SJSA1 (cell line): Measurements from ENCODE around the gene ZFHX2. TPM values are rescaled to one million over a fixed set of nuclear protein-coding genes. Genes with fewer than 3 reads are reported as not detected.

Experiments
- DNase-seq, 2 experiments: peaks; one replicate each; pipeline ENCODE4 v3.0.0-alpha.2; 2015 to 2020; ENCODE audit warnings: low spot score in 2 of 2, low read depth in 1 of 2
- H3K27ac ChIP-seq: fragments of 250-450 bp; sonication (Bioruptor Pico); 2 replicates; pipeline ENCODE4 v1.5.1; 2020; ENCODE audit warnings: mild to moderate bottlenecking, moderate library complexity
- H3K27me3 ChIP-seq: fragments of 250-450 bp; sonication (Bioruptor Pico); replicated peaks from 2 replicates; pipeline ENCODE4 v1.5.1; 2020; ENCODE audit warnings: mild to moderate bottlenecking, moderate library complexity
- H3K36me3 ChIP-seq: fragments of 250-450 bp; sonication (Bioruptor Pico); 2 replicates; pipeline ENCODE4 v1.5.1; 2020; ENCODE audit warnings: mild to moderate bottlenecking
- H3K4me1 ChIP-seq: fragments of 250-450 bp; sonication (Bioruptor Pico); replicated peaks from 2 replicates; pipeline ENCODE4 v1.6.1; 2021; ENCODE audit warnings: mild to moderate bottlenecking
- H3K4me3 ChIP-seq: fragments of 250-450 bp; sonication (Bioruptor Pico); 2 replicates; pipeline ENCODE4 v1.5.1; 2020; ENCODE audit warnings: mild to moderate bottlenecking
- H3K9me3 ChIP-seq: fragments of 250-450 bp; sonication (Bioruptor Pico); replicated peaks from 2 replicates; pipeline ENCODE4 v1.5.1; 2020; ENCODE audit warnings: mild to moderate bottlenecking
- total RNA-seq: library from RNA; depleted of rRNA; stranded (reverse); fragments of >200 nt; shearing (Covaris generic); gene quantifications from 2 replicates; pipeline ENCODE4 v1.2.3, GENCODE V29; 2014

The ZFHX2 gene
- total RNA-seq, 1 experiment from 2014 or later = not detected

GRCh38 chr14:23559010-23559925 is 7.7 kb upstream of the ZFHX2 start:
- Histone ChIP-seq H3K4me1 (peaks cover 9% of the 10 kb centered on the region), H3K27ac (no peak overlapping the region), H3K36me3 (no peaks in the 10 kb centered on the region; the same call in 1 of the 2 replicates), H3K27me3 (no peaks in the 10 kb centered on the region), H3K9me3 (no peaks in the 10 kb centered on the region), H3K4me3 (no peak overlapping the region)
- peak in 1 of 2 experiments; percentile 58 for DNase-seq

GRCh38 chr14:23558346-23559009 is 6.9 kb upstream of the ZFHX2 start:
- no peaks in the 10 kb centered on the region; the same call in 1 of the 2 replicates for H3K36me3 ChIP-seq
- no peak overlapping the region for H3K27ac ChIP-seq
- no peaks in the 10 kb centered on the region for H3K9me3 ChIP-seq
- H3K27me3 ChIP-seq = no peaks in the 10 kb centered on the region
- peaks cover 9% of the 10 kb centered on the region for H3K4me1 ChIP-seq
- DNase-seq = no peak
- H3K4me3 ChIP-seq = no peak overlapping the region

- Histone ChIP-seq H3K27ac (no peak overlapping the region), H3K36me3 (no peaks in the 10 kb centered on the region; the same call in 1 of the 2 replicates), H3K4me1 (peaks cover 9% of the 10 kb centered on the region), H3K27me3 (no peaks in the 10 kb centered on the region), H3K9me3 (no peaks in the 10 kb centered on the region), H3K4me3 (no peak overlapping the region)
- no peak for DNase-seq
These were observed 6.4 kb upstream of the ZFHX2 start for GRCh38 chr14:23557946-23558345.

- Histone ChIP-seq H3K9me3 (no peaks in the 10 kb centered on the region), H3K36me3 (no peaks in the 10 kb centered on the region; the same call in 1 of the 2 replicates), H3K4me3 (no peak overlapping the region), H3K27me3 (no peaks in the 10 kb centered on the region), H3K4me1 (peaks cover 9% of the 10 kb centered on the region), H3K27ac (no peak overlapping the region)
- no peak for DNase-seq
These were observed 6.0 kb upstream of the ZFHX2 start for GRCh38 chr14:23557521-23557920.

- H3K4me3 ChIP-seq = peak overlapping the region; percentile 74
These were observed 5.3 kb upstream of the ZFHX2 start for GRCh38 chr14:23556700-23557440.

GRCh38 chr14:23555882-23556699 is 4.5 kb upstream of the ZFHX2 start, which contains the start of gene THTPA:
TSS of gene THTPA (plus strand) at chr14:23556271. CDS start at chr14:23556758, 487 bp downstream.
- H3K9me3 ChIP-seq = no peaks in the 10 kb centered on the region
- peaks cover 9% of the 10 kb centered on the region for H3K27me3 ChIP-seq
- peak within 1 kb of the TSS; percentile 74 for H3K4me3 ChIP-seq
- H3K36me3 ChIP-seq = no peaks in the 10 kb centered on the region; the same call in 1 of the 2 replicates
- peak; percentile 90 to 93 for DNase-seq
- H3K4me1 ChIP-seq = peaks cover 16% of the 10 kb centered on the region
- H3K27ac ChIP-seq = peak within 1 kb of the TSS; percentile 75

More at GRCh38 chr14:23556700-23557440, 5.3 kb upstream of the ZFHX2 start:
- Histone ChIP-seq H3K9me3 (no peaks in the 10 kb centered on the region), H3K4me1 (peaks cover 9% of the 10 kb centered on the region), H3K27ac (no peak overlapping the region), H3K36me3 (no peaks in the 10 kb centered on the region; the same call in 1 of the 2 replicates), H3K27me3 (peaks cover 1% of the 10 kb centered on the region)
- DNase-seq = no peak

GRCh38 chr14:23555533-23555881 is 3.9 kb upstream of the ZFHX2 start:
- no peaks in the 10 kb centered on the region for H3K9me3 ChIP-seq
- H3K4me3 ChIP-seq = peak overlapping the region; percentile 74
- H3K4me1 ChIP-seq = peaks cover 17% of the 10 kb centered on the region
- H3K36me3 ChIP-seq = no peaks in the 10 kb centered on the region; the same call in 1 of the 2 replicates
- H3K27ac ChIP-seq = no peak overlapping the region; the same call in 1 of the 2 replicates
- no peak for DNase-seq
- H3K27me3 ChIP-seq = peaks cover 15% of the 10 kb centered on the region

- H3K27me3 ChIP-seq = peaks cover 49% of the 10 kb centered on the region
- H3K9me3 ChIP-seq = no peaks in the 10 kb centered on the region
- no peak overlapping the region for H3K27ac ChIP-seq
- H3K4me3 ChIP-seq = no peak overlapping the region
- H3K4me1 ChIP-seq = peaks cover 8% of the 10 kb centered on the region
- DNase-seq = no peak
- no peaks in the 10 kb centered on the region for H3K36me3 ChIP-seq
These were observed 726 bp downstream of the ZFHX2 start for GRCh38 chr14:23550812-23551265.

GRCh38 chr14:23550131-23550811 is 1.3 kb downstream of the ZFHX2 start:
- Histone ChIP-seq H3K27me3 (peaks cover 54% of the 10 kb centered on the region), H3K27ac (no peak overlapping the region), H3K36me3 (no peaks in the 10 kb centered on the region), H3K4me1 (peaks cover 8% of the 10 kb centered on the region), H3K4me3 (no peak overlapping the region), H3K9me3 (no peaks in the 10 kb centered on the region)
- DNase-seq = no peak

GRCh38 chr14:23548351-23549318 is 2.9 kb downstream of the ZFHX2 start:
- Histone ChIP-seq H3K27me3 (peaks cover 54% of the 10 kb centered on the region), H3K36me3 (no peaks in the 10 kb centered on the region), H3K9me3 (no peaks in the 10 kb centered on the region), H3K4me1 (peaks cover 8% of the 10 kb centered on the region), H3K4me3 (no peak overlapping the region), H3K27ac (no peak overlapping the region)
- no peak for DNase-seq

- no peak overlapping the region for H3K4me3 ChIP-seq
- H3K4me1 ChIP-seq = peaks cover 8% of the 10 kb centered on the region
- no peak overlapping the region for H3K27ac ChIP-seq
These were observed 3.6 kb downstream of the ZFHX2 start for GRCh38 chr14:23547924-23548323.

More at GRCh38 chr14:23547924-23548323, 3.6 kb downstream of the ZFHX2 start:
- no peaks in the 10 kb centered on the region for H3K36me3 ChIP-seq
- DNase-seq = no peak
- H3K9me3 ChIP-seq = no peaks in the 10 kb centered on the region
- peaks cover 58% of the 10 kb centered on the region for H3K27me3 ChIP-seq
